Fibroblast of pulmonary artery (primary cell): ENCODE measurements around the gene XAGE1B.
"Not testable (repeated sequence)": the region's sequence is repeated elsewhere in the genome, so short reads cannot be mapped to it uniquely, and the experiment has no call there.

Source experiments
- DNase-seq: peaks from one replicate; pipeline ENCODE4 v3.0.0-alpha.2; 2010; ENCODE audit warnings: low read depth
- H3K4me3 ChIP-seq: replicated peaks from 2 replicates; pipeline ENCODE4 v1.5.1; 2011; ENCODE audit warnings: low read depth, mild to moderate bottlenecking, control low read depth, low read length, moderate library complexity
- TF ChIP-seq, protein P1 (sequence below): IDR thresholded peaks from 2 replicates; pipeline ENCODE4 v1.5.1; 2011; ENCODE audit warnings: mild to moderate bottlenecking, control low read depth, low read length, inconsistent platforms; ENCODE audit errors: missing control alignments

The XAGE1B gene, protein sequence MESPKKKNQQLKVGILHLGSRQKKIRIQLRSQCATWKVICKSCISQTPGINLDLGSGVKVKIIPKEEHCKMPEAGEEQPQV

DNA sequence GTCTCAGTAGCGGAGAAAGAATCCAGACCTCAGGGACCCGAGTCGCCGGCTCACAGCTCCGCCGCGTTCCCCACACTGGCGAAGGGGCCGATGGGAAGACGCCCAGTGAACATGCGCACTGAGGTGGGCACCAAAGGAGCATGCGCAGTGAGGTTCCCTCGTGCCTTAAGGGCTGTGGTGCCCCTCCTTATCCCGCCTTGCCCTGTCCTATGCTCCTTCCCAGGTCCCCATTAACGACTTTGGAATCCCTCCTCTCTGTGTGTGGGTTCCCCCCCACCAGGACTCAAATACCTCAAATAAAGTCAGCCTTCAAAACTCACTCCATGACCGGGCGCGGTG, at the start of gene XAGE1B:
XAGE1B (minus strand) TSS at position 77 of the 339 bp plus-strand sequence. CDS start 1,536 bp downstream, outside the sequence.
- not testable (repeated sequence) for H3K4me3 ChIP-seq, DNase-seq

DNA sequence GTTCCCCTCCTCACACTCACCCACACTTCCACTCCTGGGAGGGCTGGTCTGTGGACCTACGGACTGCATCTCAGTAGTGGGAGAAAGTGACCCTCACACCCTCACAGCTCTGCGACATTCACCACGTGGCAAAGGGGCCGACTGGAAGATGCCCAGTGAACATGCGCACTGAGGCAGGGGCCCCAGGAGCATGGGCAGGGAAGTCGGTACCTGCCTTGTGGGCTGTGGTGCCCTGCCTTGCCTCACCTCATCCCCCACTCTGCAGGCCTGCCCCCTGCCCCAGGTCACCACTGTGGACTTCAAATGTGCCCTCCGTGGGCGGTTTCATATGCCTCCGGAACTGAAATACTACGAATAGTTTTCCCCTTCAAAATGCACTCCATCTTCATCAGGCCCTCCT, 46.2 kb upstream of the XAGE1B start:
- no peak overlapping the region for H3K4me3 ChIP-seq
- TF ChIP-seq, protein P1, sequence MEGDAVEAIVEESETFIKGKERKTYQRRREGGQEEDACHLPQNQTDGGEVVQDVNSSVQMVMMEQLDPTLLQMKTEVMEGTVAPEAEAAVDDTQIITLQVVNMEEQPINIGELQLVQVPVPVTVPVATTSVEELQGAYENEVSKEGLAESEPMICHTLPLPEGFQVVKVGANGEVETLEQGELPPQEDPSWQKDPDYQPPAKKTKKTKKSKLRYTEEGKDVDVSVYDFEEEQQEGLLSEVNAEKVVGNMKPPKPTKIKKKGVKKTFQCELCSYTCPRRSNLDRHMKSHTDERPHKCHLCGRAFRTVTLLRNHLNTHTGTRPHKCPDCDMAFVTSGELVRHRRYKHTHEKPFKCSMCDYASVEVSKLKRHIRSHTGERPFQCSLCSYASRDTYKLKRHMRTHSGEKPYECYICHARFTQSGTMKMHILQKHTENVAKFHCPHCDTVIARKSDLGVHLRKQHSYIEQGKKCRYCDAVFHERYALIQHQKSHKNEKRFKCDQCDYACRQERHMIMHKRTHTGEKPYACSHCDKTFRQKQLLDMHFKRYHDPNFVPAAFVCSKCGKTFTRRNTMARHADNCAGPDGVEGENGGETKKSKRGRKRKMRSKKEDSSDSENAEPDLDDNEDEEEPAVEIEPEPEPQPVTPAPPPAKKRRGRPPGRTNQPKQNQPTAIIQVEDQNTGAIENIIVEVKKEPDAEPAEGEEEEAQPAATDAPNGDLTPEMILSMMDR, result no peak
- DNase-seq, result no peak

DNA sequence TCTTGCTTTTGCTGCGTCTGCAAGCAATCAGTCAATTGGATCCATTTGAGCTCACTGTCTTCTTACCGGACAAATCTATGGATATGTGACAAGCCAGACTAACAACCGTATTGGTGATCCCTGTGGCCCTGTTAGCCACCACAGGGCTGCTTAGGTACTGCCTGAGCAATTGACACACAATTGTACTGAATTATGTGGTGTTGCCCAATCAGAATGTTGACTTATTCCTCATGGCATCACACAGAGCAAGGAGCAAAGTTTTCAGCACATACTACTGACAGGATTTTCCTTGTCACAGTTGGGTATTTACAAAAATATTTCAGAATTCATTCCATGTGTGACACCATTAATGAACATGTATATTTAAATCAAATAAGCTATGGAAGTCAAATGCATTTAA, 41.3 kb upstream of the XAGE1B start:
- no peak for DNase-seq
- no peak overlapping the region for H3K4me3 ChIP-seq
- TF ChIP-seq, protein P1, result no peak

DNA sequence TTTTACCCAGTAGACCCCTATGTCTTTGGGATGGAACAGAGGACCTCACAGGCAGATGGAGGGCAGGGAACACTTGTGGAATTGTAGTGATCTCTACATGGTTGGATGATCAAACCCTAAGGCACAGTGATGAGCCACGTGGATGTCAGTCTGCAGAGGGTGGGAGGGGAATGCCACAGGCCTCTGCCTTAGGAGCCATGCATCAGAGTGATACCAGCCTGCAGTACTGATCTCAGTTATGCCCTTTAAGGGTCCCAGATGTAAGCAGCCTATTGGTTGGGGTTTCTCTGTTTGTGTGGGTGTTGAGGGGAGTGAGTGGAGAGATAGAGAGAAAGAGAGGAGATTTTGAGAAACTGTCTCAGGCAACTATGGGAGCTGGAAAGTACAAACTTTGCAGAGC, 39.9 kb upstream of the XAGE1B start:
- DNase-seq, result no peak
- TF ChIP-seq, protein P1, result no peak

DNA sequence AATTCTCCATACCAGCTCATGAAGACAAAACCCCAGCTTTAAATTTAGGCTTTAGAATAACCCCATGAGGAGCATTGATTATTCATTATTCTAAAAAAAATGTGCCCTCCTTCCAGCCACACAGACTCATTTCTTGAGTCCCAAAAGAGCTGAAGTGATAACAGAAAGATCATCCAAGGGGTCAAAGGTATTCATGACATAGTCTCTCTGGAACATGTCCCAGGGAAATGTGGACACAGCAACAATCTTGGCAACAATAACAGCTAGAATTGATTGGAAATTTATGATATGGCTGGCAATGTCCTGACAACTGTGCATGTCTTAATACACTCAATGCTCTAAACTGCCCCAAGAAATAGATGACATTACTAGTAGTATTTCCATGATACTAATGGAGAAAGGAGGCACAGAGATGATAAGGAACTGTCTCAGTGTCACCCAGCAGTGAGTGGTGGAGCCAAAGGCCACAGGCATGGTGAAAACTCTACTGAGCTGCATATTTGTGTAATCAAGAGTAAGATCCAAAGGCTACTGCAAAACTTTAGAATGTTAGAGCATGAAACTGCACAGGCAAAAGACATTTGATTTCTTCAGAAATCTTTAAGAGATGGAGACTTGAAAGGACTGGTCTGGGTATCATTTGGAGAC, 37.3 kb upstream of the XAGE1B start:
- TF ChIP-seq, protein P1, result no peak
- DNase-seq, result no peak
- no peak overlapping the region for H3K4me3 ChIP-seq

More for the DNA sequence above, 39.9 kb upstream of the XAGE1B start:
- no peak overlapping the region for H3K4me3 ChIP-seq

DNA sequence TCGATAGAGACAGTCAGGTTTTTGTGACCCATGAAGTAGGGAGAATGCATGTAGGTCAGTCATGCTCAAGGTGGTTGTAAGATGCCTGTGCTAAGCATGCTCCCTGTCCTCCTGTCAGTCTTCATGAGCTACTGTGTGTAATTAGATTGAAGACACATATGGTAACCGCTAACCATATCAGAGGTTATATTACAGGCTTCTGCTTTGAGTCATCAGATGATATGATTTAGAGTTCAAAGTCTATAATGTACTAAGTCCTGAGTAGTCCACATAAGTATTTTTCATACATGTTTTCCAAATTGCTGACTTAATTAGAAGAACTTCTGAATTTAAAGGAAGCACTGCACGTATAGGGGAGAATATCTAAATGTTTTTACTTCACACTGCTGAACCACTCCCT, 31.9 kb upstream of the XAGE1B start:
- H3K4me3 ChIP-seq, DNase-seq: not testable (repeated sequence)

DNA sequence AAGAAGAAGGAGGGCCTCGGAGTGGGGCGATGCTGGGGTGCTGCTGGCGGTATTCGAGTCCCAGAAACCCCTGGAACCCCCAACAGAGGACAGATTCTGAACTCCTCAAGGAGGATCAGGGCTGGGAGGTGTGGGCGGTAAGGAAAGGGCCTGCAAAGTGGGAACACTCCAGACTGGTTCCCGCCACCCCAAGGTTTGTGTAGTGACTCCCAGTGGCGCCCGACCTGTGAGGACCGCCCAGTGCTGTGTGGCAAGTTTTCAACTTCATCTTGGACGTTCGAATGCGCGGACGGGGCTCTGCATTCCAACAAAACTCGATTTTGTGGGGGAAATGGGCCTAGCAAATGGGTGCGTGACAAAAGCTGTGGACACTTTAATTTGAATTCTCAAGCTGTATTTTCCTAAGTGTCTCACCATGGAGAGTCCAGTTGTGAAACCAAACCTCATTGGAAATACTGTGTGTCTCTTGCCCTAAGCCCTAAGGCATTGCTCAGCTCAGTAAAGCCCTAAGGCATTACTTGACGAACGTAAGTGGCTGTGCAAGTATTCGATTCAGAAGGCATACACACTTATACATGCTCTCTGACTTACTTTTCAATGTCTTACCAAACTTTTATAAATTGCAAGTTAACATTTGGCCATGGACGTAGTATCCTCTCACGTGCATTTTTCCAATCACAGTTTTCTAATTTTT, 27.4 kb upstream of the XAGE1B start:
- TF ChIP-seq, protein P1, result no peak
- no peak for DNase-seq
- H3K4me3 ChIP-seq, result no peak overlapping the region

DNA sequence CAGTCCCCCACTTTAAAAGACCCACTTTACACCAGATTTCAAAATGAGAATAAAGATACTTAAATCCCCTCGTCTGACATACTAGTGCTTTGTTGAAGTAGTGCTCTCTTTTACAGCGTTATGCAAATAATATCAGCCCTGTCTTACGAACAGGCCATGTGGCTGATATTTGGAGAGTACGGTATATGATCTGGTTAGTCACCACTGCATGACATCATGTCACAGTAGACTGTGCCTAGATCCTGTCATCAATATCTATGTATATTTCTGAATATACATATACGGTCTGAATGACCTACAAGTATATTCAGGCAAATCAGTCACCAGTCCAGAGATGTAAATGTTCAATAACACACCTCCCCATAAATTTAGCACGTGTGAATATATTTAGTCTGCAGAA, 25.4 kb upstream of the XAGE1B start:
- TF ChIP-seq, protein P1, result no peak
- H3K4me3 ChIP-seq, result no peak overlapping the region
- no peak for DNase-seq

DNA sequence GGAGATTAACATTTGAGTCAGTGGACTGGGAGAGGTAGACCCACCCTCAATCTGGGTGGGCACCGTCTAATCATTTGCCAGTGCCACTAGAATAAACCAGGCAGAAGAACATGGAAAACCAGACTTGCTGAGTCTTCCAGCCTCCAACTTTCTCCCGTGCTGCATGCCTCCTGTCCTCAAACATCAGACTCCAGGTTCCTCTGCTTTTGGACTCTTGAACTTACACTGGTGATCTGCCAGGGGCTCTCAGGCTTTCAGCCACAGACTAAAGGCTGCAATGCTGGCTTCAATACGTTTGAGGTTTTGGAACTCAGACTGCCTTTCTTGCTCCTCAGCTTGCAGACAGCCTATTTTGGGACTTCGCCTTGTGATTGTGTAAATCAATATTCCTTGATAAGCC, 24.2 kb upstream of the XAGE1B start:
- not testable (repeated sequence) for DNase-seq, H3K4me3 ChIP-seq

DNA sequence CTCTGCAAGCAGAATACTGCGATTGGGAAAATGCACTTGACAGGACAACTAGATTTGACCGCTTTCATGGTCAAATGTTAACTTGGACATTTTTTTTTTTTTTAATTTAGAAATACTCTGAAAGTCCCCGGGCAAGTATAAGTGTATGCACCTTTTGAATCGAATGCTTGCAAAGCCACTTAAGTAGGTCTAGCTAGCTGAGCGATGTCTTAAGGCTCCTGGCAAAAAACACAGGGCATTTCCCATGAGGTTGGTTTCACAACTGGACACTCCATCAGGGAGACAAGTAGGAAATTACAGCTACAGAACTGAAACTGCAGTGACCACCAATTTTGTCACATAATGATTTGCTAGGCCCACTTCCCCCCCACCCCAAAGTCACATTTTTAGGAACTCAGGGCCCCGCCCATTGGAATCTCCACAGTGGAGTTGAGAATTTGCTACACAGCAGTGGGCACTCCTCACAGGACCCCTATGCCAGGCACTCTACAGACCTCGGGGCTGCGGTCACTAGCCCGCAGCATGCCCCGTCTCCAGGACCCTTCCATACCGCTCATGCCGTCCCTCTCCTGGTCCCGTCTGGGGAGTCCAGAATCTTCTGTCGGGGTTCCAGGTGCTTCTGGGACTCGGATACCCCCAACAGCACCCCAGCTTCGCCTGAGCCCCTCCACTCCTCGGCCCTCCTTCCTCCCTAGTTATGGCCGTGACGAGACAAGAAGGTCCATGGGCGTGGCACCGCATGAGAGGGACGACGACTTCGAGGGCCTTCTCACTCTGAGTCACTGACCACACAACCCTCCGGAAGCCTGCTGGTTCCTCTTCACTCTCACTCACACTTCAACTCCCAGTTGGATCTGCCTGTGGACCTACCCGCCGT, 515 bp downstream of the XAGE1B start:
- not testable (repeated sequence) for DNase-seq, H3K4me3 ChIP-seq
